ENCODE measurements around the gene PAPOLA.

The PAPOLA gene

DNA sequence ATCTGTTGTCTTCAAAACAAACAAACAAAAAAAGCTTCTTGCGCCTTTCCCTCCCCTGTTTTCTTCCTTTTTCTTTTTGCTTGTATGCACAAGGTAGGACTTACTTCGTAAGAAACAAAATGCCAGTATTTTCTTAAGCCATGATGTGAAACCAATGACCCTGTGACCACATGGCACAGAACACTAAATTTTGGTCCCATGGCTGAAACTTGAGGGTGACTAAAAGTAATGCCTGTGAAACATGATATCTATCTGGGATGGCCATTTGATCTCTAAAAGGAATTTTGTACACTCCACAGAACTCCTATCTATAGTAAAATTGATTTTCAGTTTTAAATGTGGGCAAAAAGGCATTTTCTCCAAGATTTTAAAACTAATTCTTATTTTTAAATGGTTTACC is 63.6 kb downstream of the PAPOLA start:
- Histone ChIP-seq H3K27ac (ENCODE audit: low read depth, low read length) (no peak overlapping the region), H3K9me3 (ENCODE audit: control insufficient read depth, insufficient read depth, low read depth, low read length) (no peaks in the 10 kb centered on the region), H3K4me3 (ENCODE audit: low read depth, low read length) (no peak overlapping the region), H3K36me3 (ENCODE audit: control insufficient read depth, insufficient read depth, low read length) (peaks cover 61% of the 10 kb centered on the region), H3K4me1 (ENCODE audit: control insufficient read depth, insufficient read depth, low read length) (0 out of 2 replicates have a peak, but pooled peaks cover 3% of the 10 kb centered on the region), H3K9ac (ENCODE audit: low read length) (no peak overlapping the region), H3K27me3 (ENCODE audit: control insufficient read depth, insufficient read depth, low read length) (no peaks in the 10 kb centered on the region)

DNA sequence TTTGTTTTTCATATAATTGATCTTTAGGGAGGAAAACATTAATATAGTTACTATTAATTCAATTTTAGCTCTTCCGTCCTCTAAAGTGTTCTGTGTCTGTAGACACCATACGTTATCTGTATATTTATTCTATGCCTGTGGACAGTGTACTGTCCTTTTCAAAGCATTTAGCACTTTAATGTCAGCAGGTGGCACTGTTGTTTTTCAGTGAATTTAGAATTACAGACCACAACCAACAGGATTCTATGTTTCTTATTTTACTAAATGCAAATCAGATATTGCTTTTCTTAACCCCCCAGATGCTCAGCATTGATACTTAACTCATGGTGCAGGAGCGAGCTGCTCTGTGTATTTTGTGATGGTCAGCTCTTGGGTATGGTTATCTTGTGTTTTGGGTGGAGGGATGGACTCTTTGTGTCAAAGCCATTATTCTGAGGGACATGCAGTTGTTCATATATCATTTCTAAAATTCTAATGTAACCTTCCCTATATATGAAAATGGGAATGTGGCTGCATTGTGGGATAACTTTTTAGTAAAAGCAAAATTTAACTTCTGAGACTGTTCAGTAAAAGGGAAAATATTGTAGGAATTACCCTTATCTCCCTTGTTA is 65.2 kb downstream of the PAPOLA start:
- Histone ChIP-seq H3K9me3 (ENCODE audit: control insufficient read depth, insufficient read depth, low read depth, low read length) (no peaks in the 10 kb centered on the region), H3K4me1 (ENCODE audit: control insufficient read depth, insufficient read depth, low read length) (0 out of 2 replicates have a peak, but pooled peaks cover 3% of the 10 kb centered on the region), H3K27ac (ENCODE audit: low read depth, low read length) (no peak overlapping the region), H3K4me3 (ENCODE audit: low read depth, low read length) (no peak overlapping the region), H3K36me3 (ENCODE audit: control insufficient read depth, insufficient read depth, low read length) (peaks cover 56% of the 10 kb centered on the region), H3K9ac (ENCODE audit: low read length) (no peak overlapping the region), H3K27me3 (ENCODE audit: control insufficient read depth, insufficient read depth, low read length) (no peaks in the 10 kb centered on the region)

DNA sequence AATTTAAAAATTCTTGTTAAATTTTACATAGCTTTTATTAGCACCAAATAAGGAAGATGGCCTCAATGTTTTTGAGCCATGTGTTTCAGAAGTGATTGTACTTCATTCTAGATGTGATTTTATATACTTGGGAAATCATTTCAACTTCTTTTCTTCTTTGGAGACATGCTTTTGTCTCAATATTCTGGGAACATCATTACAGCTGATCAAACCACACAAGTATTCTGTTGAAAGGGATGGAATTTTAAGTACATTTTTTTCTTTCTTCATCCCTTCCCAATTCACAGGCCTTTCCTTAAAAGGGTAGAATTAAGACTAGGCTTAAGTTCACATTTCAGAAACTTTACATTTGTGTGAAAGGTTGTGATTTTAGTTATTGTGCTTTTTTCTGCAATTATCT is 66.4 kb downstream of the PAPOLA start:
- H3K27ac ChIP-seq (ENCODE audit: low read depth, low read length), result no peak overlapping the region
- no peak overlapping the region for H3K9ac ChIP-seq (ENCODE audit: low read length)
- peaks cover 44% of the 10 kb centered on the region for H3K36me3 ChIP-seq (ENCODE audit: control insufficient read depth, insufficient read depth, low read length)
- peaks cover 13% of the 10 kb centered on the region for H3K4me1 ChIP-seq (ENCODE audit: control insufficient read depth, insufficient read depth, low read length)
- H3K27me3 ChIP-seq (ENCODE audit: control insufficient read depth, insufficient read depth, low read length), result no peaks in the 10 kb centered on the region
- no peak overlapping the region for H3K4me3 ChIP-seq (ENCODE audit: low read depth, low read length)
- no peaks in the 10 kb centered on the region for H3K9me3 ChIP-seq (ENCODE audit: control insufficient read depth, insufficient read depth, low read depth, low read length)

DNA sequence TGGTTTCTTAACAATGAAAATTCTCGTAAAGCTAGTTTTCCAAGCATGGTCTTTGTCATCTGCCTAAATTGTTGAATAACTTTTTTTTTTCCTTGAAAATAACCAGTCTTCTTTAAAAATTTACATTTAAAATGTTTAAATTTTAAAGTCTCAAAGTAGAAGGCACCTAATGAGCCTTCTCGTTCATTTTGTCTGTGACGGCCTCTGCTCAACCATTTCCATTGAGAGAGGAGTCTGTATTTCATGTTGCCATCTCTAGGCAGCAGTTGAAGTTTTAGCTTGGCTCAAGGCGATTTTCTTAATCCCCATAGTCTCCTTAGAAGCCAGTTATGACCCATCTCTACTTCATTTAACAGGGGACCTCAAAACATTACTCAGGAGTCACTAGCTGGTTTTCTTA is 69.1 kb downstream of the PAPOLA start:
- Histone ChIP-seq H3K4me1 (ENCODE audit: control insufficient read depth, insufficient read depth, low read length) (peaks cover 19% of the 10 kb centered on the region), H3K36me3 (ENCODE audit: control insufficient read depth, insufficient read depth, low read length) (peaks cover 25% of the 10 kb centered on the region), H3K9me3 (ENCODE audit: control insufficient read depth, insufficient read depth, low read depth, low read length) (no peaks in the 10 kb centered on the region), H3K27ac (ENCODE audit: low read depth, low read length) (no peak overlapping the region), H3K9ac (ENCODE audit: low read length) (no peak overlapping the region), H3K4me3 (ENCODE audit: low read depth, low read length) (no peak overlapping the region), H3K27me3 (ENCODE audit: control insufficient read depth, insufficient read depth, low read length) (no peaks in the 10 kb centered on the region)

DNA sequence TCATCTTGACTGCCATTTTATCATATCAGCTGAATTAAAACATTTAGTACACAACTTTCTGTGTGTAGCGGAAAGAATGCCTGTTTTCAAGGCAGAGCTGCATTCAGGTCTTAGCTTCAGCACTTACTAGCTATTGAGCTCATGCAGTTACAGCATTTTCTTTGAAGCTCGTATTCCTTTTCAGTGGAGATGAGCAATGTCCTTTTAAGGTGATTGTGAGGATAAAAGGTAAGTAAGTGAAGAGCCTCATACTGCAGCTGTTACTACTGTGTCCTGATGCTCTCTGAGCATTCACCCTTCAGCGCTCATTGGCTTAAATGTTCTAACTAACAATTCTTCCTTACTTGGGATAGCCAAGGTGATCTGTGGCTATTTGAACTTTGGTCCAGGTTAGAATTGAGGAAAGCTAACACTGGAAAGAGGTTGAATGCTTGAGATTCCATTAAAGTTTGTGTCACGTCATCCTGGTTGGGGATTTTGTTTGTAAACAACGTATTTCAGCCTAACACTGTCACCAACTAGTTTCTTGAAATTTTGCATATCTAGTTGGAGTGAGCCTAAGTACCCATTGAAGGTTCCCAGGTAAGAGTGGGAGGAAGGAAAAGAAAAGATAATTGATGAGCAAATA is 71.4 kb downstream of the PAPOLA start:
- H3K27me3 ChIP-seq (ENCODE audit: control insufficient read depth, insufficient read depth, low read length), result no peaks in the 10 kb centered on the region
- 0 out of 2 replicates have a peak overlapping the region, but pooled peaks have one; percentile 2 for H3K27ac ChIP-seq (ENCODE audit: low read depth, low read length)
- H3K9me3 ChIP-seq (ENCODE audit: control insufficient read depth, insufficient read depth, low read depth, low read length), result no peaks in the 10 kb centered on the region
- no peak overlapping the region for H3K4me3 ChIP-seq (ENCODE audit: low read depth, low read length)
- peaks cover 19% of the 10 kb centered on the region for H3K4me1 ChIP-seq (ENCODE audit: control insufficient read depth, insufficient read depth, low read length)
- H3K9ac ChIP-seq (ENCODE audit: low read length), result no peak overlapping the region
- peaks cover 12% of the 10 kb centered on the region for H3K36me3 ChIP-seq (ENCODE audit: control insufficient read depth, insufficient read depth, low read length)

DNA sequence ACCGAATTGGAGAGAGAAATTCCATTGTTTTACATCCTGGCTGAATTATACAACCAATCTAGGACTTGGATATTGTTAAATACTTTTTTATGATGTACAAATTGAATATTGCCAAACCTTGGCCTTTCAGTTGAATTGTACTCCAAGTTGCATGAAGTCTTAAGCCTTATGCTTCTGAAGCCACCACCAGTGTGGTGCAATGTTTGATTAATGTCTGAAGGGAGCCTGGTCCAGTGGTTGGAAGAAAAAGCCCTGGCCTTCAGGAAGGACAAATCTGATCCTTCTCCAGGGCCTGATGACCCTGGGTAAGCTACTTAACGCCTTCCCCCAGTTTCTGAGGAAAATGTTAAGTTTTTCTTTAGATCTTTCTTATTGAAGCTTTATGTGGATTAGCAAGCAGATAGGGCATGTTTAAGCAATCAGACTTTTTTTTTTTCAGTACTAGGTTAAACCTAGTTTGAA is 72.0 kb downstream of the PAPOLA start:
- H3K36me3 ChIP-seq (ENCODE audit: control insufficient read depth, insufficient read depth, low read length), result peaks cover 12% of the 10 kb centered on the region
- H3K4me3 ChIP-seq (ENCODE audit: low read depth, low read length), result no peak overlapping the region
- H3K9ac ChIP-seq (ENCODE audit: low read length), result no peak overlapping the region
- H3K4me1 ChIP-seq (ENCODE audit: control insufficient read depth, insufficient read depth, low read length), result peaks cover 19% of the 10 kb centered on the region
- no peaks in the 10 kb centered on the region for H3K27me3 ChIP-seq (ENCODE audit: control insufficient read depth, insufficient read depth, low read length)
- no peak overlapping the region for H3K27ac ChIP-seq (ENCODE audit: low read depth, low read length)
- no peaks in the 10 kb centered on the region for H3K9me3 ChIP-seq (ENCODE audit: control insufficient read depth, insufficient read depth, low read depth, low read length)

DNA sequence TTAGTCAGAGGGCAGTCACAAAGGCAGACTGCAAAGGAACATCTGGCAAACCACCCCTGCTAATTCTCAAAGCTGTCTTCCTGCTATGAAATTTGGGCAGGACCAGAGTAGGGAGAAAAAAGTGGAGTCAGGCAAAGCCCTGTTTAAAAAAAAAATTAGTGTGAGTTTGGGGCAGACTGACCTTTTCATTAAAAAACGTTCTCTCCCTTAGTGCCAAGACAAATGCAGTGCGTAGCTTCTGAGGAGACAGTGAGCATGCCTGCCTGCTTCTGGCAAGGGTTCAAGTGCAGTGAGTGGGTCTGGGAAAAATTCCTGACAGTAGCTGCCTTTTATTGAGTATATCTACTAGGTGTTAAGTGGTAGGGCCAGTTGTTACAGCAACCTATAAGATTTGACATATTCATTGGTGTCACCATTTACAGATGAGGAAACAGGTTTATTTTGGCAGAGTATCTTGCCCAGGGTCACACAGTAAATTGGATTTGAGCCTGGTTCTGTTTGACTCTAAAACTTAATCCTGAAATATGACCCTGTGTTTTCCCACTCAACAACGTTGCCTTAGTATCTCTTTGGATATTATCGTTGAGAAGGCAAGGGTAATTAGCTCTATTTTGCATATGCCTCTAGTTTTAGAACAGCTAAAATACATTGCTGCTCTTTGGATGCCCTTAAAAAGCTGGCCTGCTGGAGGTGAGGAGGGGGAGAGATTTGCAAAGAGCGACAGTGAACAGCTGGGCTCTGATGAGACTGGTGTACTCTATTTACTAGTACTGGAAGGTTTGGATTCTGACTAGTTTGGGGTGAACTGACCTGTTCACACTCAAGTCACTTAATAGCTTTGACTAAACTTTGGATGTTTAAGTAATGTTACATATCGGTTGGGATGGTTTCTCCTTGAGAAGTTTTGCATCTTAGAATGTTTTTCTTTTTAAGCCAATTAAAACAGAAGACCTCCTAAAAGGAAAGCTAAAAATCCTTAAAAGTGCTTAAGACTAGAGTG is 72.8 kb downstream of the PAPOLA start:
- Histone ChIP-seq H3K27ac (ENCODE audit: low read depth, low read length) (no peak overlapping the region), H3K9ac (ENCODE audit: low read length) (no peak overlapping the region), H3K4me1 (ENCODE audit: control insufficient read depth, insufficient read depth, low read length) (peaks cover 19% of the 10 kb centered on the region), H3K36me3 (ENCODE audit: control insufficient read depth, insufficient read depth, low read length) (peaks cover 9% of the 10 kb centered on the region), H3K4me3 (ENCODE audit: low read depth, low read length) (no peak overlapping the region), H3K27me3 (ENCODE audit: control insufficient read depth, insufficient read depth, low read length) (no peaks in the 10 kb centered on the region), H3K9me3 (ENCODE audit: control insufficient read depth, insufficient read depth, low read depth, low read length) (no peaks in the 10 kb centered on the region)

DNA sequence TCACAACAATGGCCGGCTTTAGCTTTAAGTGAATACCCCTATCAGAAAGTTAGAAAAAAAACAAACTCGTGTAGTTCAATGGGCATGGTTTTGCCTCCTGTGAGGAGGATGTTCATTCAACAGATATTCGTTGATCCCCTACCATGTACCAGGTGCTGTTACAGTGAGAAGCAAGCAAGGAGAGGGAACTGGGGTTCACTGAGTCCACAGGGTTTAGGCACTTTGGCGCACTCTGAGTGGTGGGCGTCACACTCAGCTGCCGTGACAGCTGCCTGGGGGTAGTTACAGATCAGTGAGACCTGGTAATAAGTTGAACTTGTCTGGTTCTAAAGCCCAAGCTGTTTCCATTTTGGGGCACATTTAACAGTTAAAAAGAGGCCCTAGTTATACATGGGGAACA is 74.2 kb downstream of the PAPOLA start:
- no peaks in the 10 kb centered on the region for H3K27me3 ChIP-seq (ENCODE audit: control insufficient read depth, insufficient read depth, low read length)
- H3K27ac ChIP-seq (ENCODE audit: low read depth, low read length), result no peak overlapping the region
- H3K9me3 ChIP-seq (ENCODE audit: control insufficient read depth, insufficient read depth, low read depth, low read length), result no peaks in the 10 kb centered on the region
- no peak overlapping the region for H3K9ac ChIP-seq (ENCODE audit: low read length)
- H3K36me3 ChIP-seq (ENCODE audit: control insufficient read depth, insufficient read depth, low read length), result peaks cover 9% of the 10 kb centered on the region
- peaks cover 17% of the 10 kb centered on the region for H3K4me1 ChIP-seq (ENCODE audit: control insufficient read depth, insufficient read depth, low read length)
- no peak overlapping the region for H3K4me3 ChIP-seq (ENCODE audit: low read depth, low read length)

DNA sequence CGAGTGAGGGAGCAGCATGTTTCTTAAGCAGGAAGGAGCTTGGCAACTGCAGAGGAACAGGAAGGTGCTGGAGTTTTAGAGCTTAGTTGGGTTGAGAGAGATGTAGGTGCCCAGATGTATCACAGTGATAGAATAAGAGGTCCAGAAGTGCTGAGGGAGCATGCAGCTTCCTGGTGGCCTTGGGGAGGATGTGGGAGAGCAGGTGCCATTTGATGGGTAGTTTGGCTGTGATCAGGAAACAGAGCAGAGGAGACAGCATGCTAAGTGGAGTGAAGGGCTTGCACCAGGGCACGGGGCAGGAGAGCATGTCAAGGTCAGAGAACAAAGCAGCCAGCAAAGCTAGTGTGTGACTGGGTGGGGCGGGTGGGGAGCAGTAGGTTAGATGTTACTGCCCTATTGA is 74.8 kb downstream of the PAPOLA start:
- Histone ChIP-seq H3K9ac (ENCODE audit: low read length) (no peak overlapping the region), H3K4me1 (ENCODE audit: control insufficient read depth, insufficient read depth, low read length) (peaks cover 20% of the 10 kb centered on the region), H3K4me3 (ENCODE audit: low read depth, low read length) (no peak overlapping the region), H3K27ac (ENCODE audit: low read depth, low read length) (no peak overlapping the region), H3K27me3 (ENCODE audit: control insufficient read depth, insufficient read depth, low read length) (no peaks in the 10 kb centered on the region), H3K9me3 (ENCODE audit: control insufficient read depth, insufficient read depth, low read depth, low read length) (no peaks in the 10 kb centered on the region), H3K36me3 (ENCODE audit: control insufficient read depth, insufficient read depth, low read length) (peaks cover 4% of the 10 kb centered on the region)

DNA sequence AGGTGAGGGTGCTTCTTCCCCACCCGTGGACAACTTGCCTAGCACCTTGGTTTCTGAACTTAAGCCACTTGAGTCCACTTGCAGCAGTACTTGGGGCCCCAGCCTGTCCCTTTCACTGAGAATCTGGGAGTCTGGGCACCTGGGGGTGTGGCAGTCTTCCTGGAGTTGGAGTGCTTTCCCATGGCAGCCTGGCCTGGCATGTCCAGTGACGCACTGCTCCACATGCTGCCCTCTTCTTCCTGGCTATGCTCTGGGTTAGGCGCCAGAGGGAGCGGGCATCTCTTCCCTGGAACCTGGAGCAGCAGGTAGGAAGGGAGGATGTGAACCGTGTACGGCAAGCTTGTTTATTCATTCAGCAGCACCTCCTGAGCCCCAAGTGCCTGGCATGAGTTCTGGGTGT is 76.4 kb downstream of the PAPOLA start:
- Histone ChIP-seq H3K4me3 (ENCODE audit: low read depth, low read length) (no peak overlapping the region), H3K9ac (ENCODE audit: low read length) (no peak overlapping the region), H3K27me3 (ENCODE audit: control insufficient read depth, insufficient read depth, low read length) (no peaks in the 10 kb centered on the region), H3K27ac (ENCODE audit: low read depth, low read length) (no peak overlapping the region), H3K4me1 (ENCODE audit: control insufficient read depth, insufficient read depth, low read length) (peaks cover 11% of the 10 kb centered on the region), H3K36me3 (ENCODE audit: control insufficient read depth, insufficient read depth, low read length) (no peaks in the 10 kb centered on the region), H3K9me3 (ENCODE audit: control insufficient read depth, insufficient read depth, low read depth, low read length) (no peaks in the 10 kb centered on the region)

DNA sequence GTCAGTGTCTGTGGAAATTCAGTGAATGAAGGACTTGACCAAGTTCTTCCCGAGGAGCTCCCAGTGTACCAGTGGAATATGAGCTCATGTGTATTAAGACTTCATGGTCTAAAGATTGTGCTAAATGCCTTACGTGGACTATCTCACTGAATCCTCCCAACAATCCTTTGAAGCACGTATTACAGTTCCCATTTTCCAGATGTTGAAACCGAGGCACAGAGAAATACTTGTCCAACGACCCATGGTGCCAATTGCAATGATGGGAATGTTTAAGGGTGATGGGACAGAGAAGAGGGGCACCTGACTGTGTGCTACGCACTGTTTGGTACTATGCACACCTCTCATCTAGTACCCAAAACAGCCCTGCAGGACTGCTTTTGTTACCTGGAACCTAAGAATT is 77.2 kb downstream of the PAPOLA start:
- peaks cover 6% of the 10 kb centered on the region; the same call in 1 of the 2 replicates for H3K4me1 ChIP-seq (ENCODE audit: control insufficient read depth, insufficient read depth, low read length)
- no peak overlapping the region for H3K9ac ChIP-seq (ENCODE audit: low read length)
- H3K36me3 ChIP-seq (ENCODE audit: control insufficient read depth, insufficient read depth, low read length), result no peaks in the 10 kb centered on the region
- no peaks in the 10 kb centered on the region for H3K9me3 ChIP-seq (ENCODE audit: control insufficient read depth, insufficient read depth, low read depth, low read length)
- no peaks in the 10 kb centered on the region for H3K27me3 ChIP-seq (ENCODE audit: control insufficient read depth, insufficient read depth, low read length)
- no peak overlapping the region for H3K4me3 ChIP-seq (ENCODE audit: low read depth, low read length)
- H3K27ac ChIP-seq (ENCODE audit: low read depth, low read length), result no peak overlapping the region
